Stomach (tissue), 9 donors: ENCODE data around the gene PHOX2A. TPM values are rescaled to one million over a fixed set of nuclear protein-coding genes. Genes with fewer than 3 reads are reported as not detected.

ENCODE experiments used
- DNase-seq, 2 donors: peaks; one replicate each; pipeline versions ENCODE4 v3.0.0 to v3.0.0-alpha.2; 2013 to 2019
- H3K27ac ChIP-seq, 5 donors: fragments of 200-600 bp in 4 of 5; sonication (generic) in 4 of 5; one replicate each; pipeline ENCODE4 v1.5.1; 2013 to 2019; ENCODE audit warnings: mild to moderate bottlenecking in 1 of 5, moderate library complexity in 1 of 5
- H3K27me3 ChIP-seq, 3 donors: fragments of 200-600 bp; sonication (generic); one replicate each; pipeline ENCODE4 v1.5.1; 2017 to 2019; ENCODE audit warnings: mixed run types in 1 of 3
- H3K36me3 ChIP-seq, 4 donors: fragments of 200-600 bp; sonication (generic); 1 replicate in 3 of 4; 2 replicates in 1 of 4; pipeline ENCODE4 v1.5.1; 2016 to 2019
- H3K4me1 ChIP-seq, 4 donors: fragments of 200-600 bp; sonication (generic); one replicate each; pipeline ENCODE4 v1.5.1; 2016 to 2019
- H3K4me3 ChIP-seq, 4 donors: fragments of 200-600 bp; sonication (generic) in 3 of 4; one replicate each; pipeline ENCODE4 v1.5.1; 2016 to 2019; ENCODE audit warnings: mild to moderate bottlenecking in 1 of 4
- H3K9me3 ChIP-seq, 4 donors: fragments of 200-600 bp; sonication (generic); one replicate each; pipeline ENCODE4 v1.5.1; 2016 to 2019
- CTCF ChIP-seq, 7 experiments: fragments of 450-650 bp in 4 of 7; fragments of 200-600 bp in 3 of 7; sonication (generic) in 3 of 7; IDR thresholded peaks; one replicate each; pipeline ENCODE4 v1.5.1; 2016 to 2019; ENCODE audit warnings: antibody characterized with exemption in 7 of 7, control low read depth in 2 of 7, mild to moderate bottlenecking in 1 of 7
- EP300 ChIP-seq: sonication (generic); formaldehyde crosslinking; IDR thresholded peaks from one replicate; pipeline ENCODE4 v1.6.1; 2017; ENCODE audit warnings: antibody characterized with exemption
- POLR2A ChIP-seq, 4 donors: fragments of 450-650 bp; IDR thresholded peaks; one replicate each; pipeline ENCODE4 v1.6.1; 2016; ENCODE audit warnings: antibody characterized with exemption in 4 of 4, control low read depth in 2 of 4, mild to moderate bottlenecking in 1 of 4, moderate library complexity in 1 of 4
- POLR2AphosphoS5 ChIP-seq, 3 donors: sonication (generic); formaldehyde crosslinking; IDR thresholded peaks; one replicate each; pipeline ENCODE4 v1.6.1; 2016; ENCODE audit warnings: antibody characterized with exemption in 3 of 3
- WGBS, 5 donors: extraction: QIAGEN DNeasy Blood & Tissue Kit in 3 of 5; methylation state at CpG; one replicate each; pipeline versions ENCODE4 v1.1.5 to v1.1.7; 2013 to 2018; 5-methylcytosine and 5-hydroxymethylcytosine counted together
- intact Hi-C: fragments of 100-400 bp; cut with DNase I; formaldehyde crosslinking; loops from one replicate; pipeline ENCODE4 v1.15.1; 2023; ENCODE audit warnings: low total_unique reads
- polyA plus RNA-seq, 3 donors: library from polyadenylated mRNA; stranded (reverse); fragments of 200-250 nt; gene quantifications; one replicate each; pipeline ENCODE4 v1.2.3, GENCODE V29; 2013
- total RNA-seq, 5 donors: library from RNA; depleted of rRNA; stranded (reverse); fragments of >200 nt; gene quantifications; one replicate each; pipeline versions ENCODE4 v1.1.0 to v1.2.3, GENCODE V29; 2014 to 2016
- donor health status: healthy with polysubstance abuse.
- donor health status: Bipolar disorder and iron deficiency.
- donor health status: healthy.

The PHOX2A gene
- total and polyA plus RNA-seq, 8 donors = 0.53 TPM; not detected in 7

- intact Hi-C loops = no loop called here
- H3K4me1 ChIP-seq = no peaks in the 10 kb centered on the region
Measured at GRCh38 chr11:72257570-72257969, 13.6 kb upstream of the PHOX2A start.

GRCh38 chr11:72254299-72254993 is 10.5 kb upstream of the PHOX2A start:
- no peak for TF ChIP-seq CTCF (IDR thresholded peaks at IDR 0.05)
- H3K4me1 ChIP-seq = no peaks in the 10 kb centered on the region
- no peak for DNase-seq
- no peaks in the 10 kb centered on the region for H3K36me3 ChIP-seq
- H3K9me3 ChIP-seq = peaks cover 0 to 5% (median 0%) of the 10 kb centered on the region in 4 donors
- no peak overlapping the region for H3K4me3 ChIP-seq
- intact Hi-C loops = no loop called here
- H3K27me3 ChIP-seq = peaks cover 0 to 48% (median 3%) of the 10 kb centered on the region in 3 donors
- 78 to 86% (median 83%) methylated on average over 4 to 5 of the region's 5 CpGs for WGBS, 5 donors
- H3K27ac ChIP-seq = no peak overlapping the region

More at GRCh38 chr11:72257570-72257969, 13.6 kb upstream of the PHOX2A start:
- WGBS, 5 donors = 82 to 91% (median 86%) methylated on average over 2 of the region's 2 CpGs
- DNase-seq = no peak
- Histone ChIP-seq H3K36me3 (no peaks in the 10 kb centered on the region), H3K9me3 (peaks cover 0 to 5% (median 0%) of the 10 kb centered on the region in 4 donors), H3K27ac (no peak overlapping the region), H3K4me3 (no peak overlapping the region), H3K27me3 (peaks cover 0 to 18% (median 0%) of the 10 kb centered on the region in 3 donors)
- TF ChIP-seq CTCF (IDR thresholded peaks at IDR 0.05) (no peak), POLR2A (IDR thresholded peaks at IDR 0.05) (no peak), EP300 (no peak), POLR2AphosphoS5 (IDR thresholded peaks at IDR 0.05) (no peak)

- WGBS, 5 donors = 92 to 95% (median 94%) methylated on average over 3 of the region's 3 CpGs
- no peak overlapping the region for H3K4me3 ChIP-seq
- no peak for DNase-seq
- no peaks in the 10 kb centered on the region for H3K4me1 ChIP-seq
- TF ChIP-seq CTCF (IDR thresholded peaks at IDR 0.05) (no peak), POLR2AphosphoS5 (IDR thresholded peaks at IDR 0.05) (no peak), POLR2A (IDR thresholded peaks at IDR 0.05) (no peak), EP300 (no peak)
- intact Hi-C loops = no loop called here
- H3K9me3 ChIP-seq = peaks cover 0 to 5% (median 0%) of the 10 kb centered on the region in 4 donors
- no peak overlapping the region for H3K27ac ChIP-seq
- no peaks in the 10 kb centered on the region for H3K36me3 ChIP-seq
- peaks cover 0 to 50% (median 3%) of the 10 kb centered on the region in 3 donors for H3K27me3 ChIP-seq
Measured at GRCh38 chr11:72253392-72253791, 9.4 kb upstream of the PHOX2A start.

GRCh38 chr11:72251614-72252013 is 7.6 kb upstream of the PHOX2A start:
- Histone ChIP-seq H3K9me3 (peaks cover 0 to 5% (median 0%) of the 10 kb centered on the region in 4 donors), H3K27ac (no peak overlapping the region), H3K36me3 (no peaks in the 10 kb centered on the region), H3K27me3 (peaks cover 0 to 67% (median 3%) of the 10 kb centered on the region in 3 donors), H3K4me3 (no peak overlapping the region), H3K4me1 (no peaks in the 10 kb centered on the region)
- WGBS, 5 donors = 75 to 83% (median 80%) methylated on average over 5 of the region's 5 CpGs
- TF ChIP-seq EP300 (no peak), CTCF (IDR thresholded peaks at IDR 0.05) (no peak), POLR2AphosphoS5 (IDR thresholded peaks at IDR 0.05) (no peak), POLR2A (IDR thresholded peaks at IDR 0.05) (no peak)
- no peak for DNase-seq
- intact Hi-C loops = no loop called here
